Suprapubic skin (tissue), 3 donors: Measurements from ENCODE around the gene PIGL.

ENCODE experiments used
- EP300 ChIP-seq: sonication (generic); formaldehyde crosslinking; IDR thresholded peaks from one replicate; pipeline ENCODE4 v1.6.1; 2017; ENCODE audit warnings: antibody characterized with exemption
- TF ChIP-seq, protein P1 (sequence below), 2 donors: fragments of 200-600 bp in 1 of 2; fragments of 450-650 bp in 1 of 2; sonication (generic) in 1 of 2; IDR thresholded peaks; one replicate each; pipeline ENCODE4 v1.5.1; 2016 to 2019; ENCODE audit warnings: antibody characterized with exemption in 2 of 2, mild to moderate bottlenecking in 1 of 2, moderate library complexity in 1 of 2

DNA sequence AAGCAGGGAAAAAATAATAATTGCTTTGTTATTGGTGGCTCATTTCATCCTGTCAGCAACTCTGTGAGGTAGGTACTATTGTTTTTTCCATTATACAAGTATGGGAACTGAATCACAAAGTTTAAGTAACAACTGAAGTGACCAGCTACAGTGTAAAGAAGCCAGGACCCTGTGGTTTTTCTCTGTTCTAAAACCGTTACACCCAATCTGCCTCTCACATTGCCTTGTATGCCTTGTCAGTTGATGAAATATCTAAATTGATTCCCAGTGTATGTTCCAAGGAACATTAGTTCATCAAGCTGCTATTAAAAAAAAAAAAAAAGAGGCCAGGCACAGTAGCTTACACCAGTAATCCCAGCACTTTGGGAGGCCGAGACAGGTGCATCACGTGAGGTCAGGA, 5.4 kb downstream of the PIGL start:
- TF ChIP-seq, protein P1, sequence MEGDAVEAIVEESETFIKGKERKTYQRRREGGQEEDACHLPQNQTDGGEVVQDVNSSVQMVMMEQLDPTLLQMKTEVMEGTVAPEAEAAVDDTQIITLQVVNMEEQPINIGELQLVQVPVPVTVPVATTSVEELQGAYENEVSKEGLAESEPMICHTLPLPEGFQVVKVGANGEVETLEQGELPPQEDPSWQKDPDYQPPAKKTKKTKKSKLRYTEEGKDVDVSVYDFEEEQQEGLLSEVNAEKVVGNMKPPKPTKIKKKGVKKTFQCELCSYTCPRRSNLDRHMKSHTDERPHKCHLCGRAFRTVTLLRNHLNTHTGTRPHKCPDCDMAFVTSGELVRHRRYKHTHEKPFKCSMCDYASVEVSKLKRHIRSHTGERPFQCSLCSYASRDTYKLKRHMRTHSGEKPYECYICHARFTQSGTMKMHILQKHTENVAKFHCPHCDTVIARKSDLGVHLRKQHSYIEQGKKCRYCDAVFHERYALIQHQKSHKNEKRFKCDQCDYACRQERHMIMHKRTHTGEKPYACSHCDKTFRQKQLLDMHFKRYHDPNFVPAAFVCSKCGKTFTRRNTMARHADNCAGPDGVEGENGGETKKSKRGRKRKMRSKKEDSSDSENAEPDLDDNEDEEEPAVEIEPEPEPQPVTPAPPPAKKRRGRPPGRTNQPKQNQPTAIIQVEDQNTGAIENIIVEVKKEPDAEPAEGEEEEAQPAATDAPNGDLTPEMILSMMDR (IDR thresholded peaks at IDR 0.05): no peak
- TF ChIP-seq EP300: no peak
